HepG2 (cell line): ENCODE data around the gene ZNF547.

Source experiments
- KLF16 ChIP-seq, 2 experiments: sonication (generic) in 1 of 2; formaldehyde crosslinking in 1 of 2; IDR thresholded peaks; 2 replicates each; pipeline versions ENCODE4 v1.6.1 to v1.8.0; 2016 to 2023; ENCODE audit warnings: missing genetic modification reagents in 2 of 2, missing compliant biosample characterization in 1 of 2
- PATZ1 ChIP-seq: sonication (generic); formaldehyde crosslinking; IDR thresholded peaks from 2 replicates; pipeline ENCODE4 v1.4.0; 2020; ENCODE audit warnings: missing genetic modification reagents
- ZBTB49 ChIP-seq: sonication (generic); formaldehyde crosslinking; IDR thresholded peaks from 2 replicates; pipeline ENCODE4 v1.4.0; 2020; ENCODE audit warnings: missing genetic modification reagents, borderline replicate concordance
- ZNF253 ChIP-seq: sonication (generic); formaldehyde crosslinking; IDR thresholded peaks from 2 replicates; pipeline ENCODE4 v1.8.0; 2022; ENCODE audit warnings: mild to moderate bottlenecking, missing genetic modification reagents, borderline replicate concordance
- ZNF543 ChIP-seq: sonication (generic); formaldehyde crosslinking; IDR thresholded peaks from 2 replicates; pipeline ENCODE4 v1.4.0; 2020; ENCODE audit warnings: mild to moderate bottlenecking, missing genetic modification reagents

GRCh38 chr19:57351867-57352266 is 11.5 kb upstream of the ZNF547 start:
- TF ChIP-seq KLF16 (CRISPR knock-in tag; IDR thresholded peaks at IDR 0.05) (no peak), PATZ1 (CRISPR knock-in tag) (no peak), ZNF543 (no peak), ZBTB49 (CRISPR knock-in tag) (no peak), ZNF253 (no peak)
